Measurements from ENCODE around the gene FBXO8.

DNA sequence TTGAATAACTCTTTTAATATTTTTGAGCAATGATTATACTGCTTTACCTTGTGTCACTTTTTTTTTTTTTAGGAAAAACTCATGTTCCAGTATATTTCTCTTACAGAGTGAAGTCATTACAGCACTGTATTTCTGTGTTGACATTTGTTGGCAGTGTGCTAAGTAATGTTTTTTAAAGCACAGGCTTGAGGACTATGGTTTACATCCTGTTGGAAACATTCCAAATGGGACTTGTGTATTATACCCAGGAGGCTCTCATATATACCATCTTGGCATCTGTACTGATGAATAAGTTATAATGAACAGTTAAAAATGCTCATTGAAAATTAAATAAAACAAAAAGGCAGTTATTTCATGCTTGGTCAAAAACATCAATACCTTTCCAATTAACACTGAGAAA is 34.1 kb upstream of the FBXO8 start:
- TF ChIP-seq EZH2phosphoT487 (IDR thresholded peaks at IDR 0.05; ENCODE audit: borderline replicate concordance, low read depth): no peak
- TF ChIP-seq TCF12 (IDR thresholded peaks at IDR 0.05): no peak
- no peak for TF ChIP-seq GABPA (IDR thresholded peaks at IDR 0.05; ENCODE audit: low read depth)
- TF ChIP-seq POLR2AphosphoS5 (IDR thresholded peaks at IDR 0.05; ENCODE audit: low read depth, low read length): no peak
- TF ChIP-seq MEF2A (IDR thresholded peaks at IDR 0.05; ENCODE audit: borderline replicate concordance, low read depth): no peak
- TF ChIP-seq, protein P1, sequence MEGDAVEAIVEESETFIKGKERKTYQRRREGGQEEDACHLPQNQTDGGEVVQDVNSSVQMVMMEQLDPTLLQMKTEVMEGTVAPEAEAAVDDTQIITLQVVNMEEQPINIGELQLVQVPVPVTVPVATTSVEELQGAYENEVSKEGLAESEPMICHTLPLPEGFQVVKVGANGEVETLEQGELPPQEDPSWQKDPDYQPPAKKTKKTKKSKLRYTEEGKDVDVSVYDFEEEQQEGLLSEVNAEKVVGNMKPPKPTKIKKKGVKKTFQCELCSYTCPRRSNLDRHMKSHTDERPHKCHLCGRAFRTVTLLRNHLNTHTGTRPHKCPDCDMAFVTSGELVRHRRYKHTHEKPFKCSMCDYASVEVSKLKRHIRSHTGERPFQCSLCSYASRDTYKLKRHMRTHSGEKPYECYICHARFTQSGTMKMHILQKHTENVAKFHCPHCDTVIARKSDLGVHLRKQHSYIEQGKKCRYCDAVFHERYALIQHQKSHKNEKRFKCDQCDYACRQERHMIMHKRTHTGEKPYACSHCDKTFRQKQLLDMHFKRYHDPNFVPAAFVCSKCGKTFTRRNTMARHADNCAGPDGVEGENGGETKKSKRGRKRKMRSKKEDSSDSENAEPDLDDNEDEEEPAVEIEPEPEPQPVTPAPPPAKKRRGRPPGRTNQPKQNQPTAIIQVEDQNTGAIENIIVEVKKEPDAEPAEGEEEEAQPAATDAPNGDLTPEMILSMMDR (IDR thresholded peaks at IDR 0.05): no peak
- TF ChIP-seq, protein P2, sequence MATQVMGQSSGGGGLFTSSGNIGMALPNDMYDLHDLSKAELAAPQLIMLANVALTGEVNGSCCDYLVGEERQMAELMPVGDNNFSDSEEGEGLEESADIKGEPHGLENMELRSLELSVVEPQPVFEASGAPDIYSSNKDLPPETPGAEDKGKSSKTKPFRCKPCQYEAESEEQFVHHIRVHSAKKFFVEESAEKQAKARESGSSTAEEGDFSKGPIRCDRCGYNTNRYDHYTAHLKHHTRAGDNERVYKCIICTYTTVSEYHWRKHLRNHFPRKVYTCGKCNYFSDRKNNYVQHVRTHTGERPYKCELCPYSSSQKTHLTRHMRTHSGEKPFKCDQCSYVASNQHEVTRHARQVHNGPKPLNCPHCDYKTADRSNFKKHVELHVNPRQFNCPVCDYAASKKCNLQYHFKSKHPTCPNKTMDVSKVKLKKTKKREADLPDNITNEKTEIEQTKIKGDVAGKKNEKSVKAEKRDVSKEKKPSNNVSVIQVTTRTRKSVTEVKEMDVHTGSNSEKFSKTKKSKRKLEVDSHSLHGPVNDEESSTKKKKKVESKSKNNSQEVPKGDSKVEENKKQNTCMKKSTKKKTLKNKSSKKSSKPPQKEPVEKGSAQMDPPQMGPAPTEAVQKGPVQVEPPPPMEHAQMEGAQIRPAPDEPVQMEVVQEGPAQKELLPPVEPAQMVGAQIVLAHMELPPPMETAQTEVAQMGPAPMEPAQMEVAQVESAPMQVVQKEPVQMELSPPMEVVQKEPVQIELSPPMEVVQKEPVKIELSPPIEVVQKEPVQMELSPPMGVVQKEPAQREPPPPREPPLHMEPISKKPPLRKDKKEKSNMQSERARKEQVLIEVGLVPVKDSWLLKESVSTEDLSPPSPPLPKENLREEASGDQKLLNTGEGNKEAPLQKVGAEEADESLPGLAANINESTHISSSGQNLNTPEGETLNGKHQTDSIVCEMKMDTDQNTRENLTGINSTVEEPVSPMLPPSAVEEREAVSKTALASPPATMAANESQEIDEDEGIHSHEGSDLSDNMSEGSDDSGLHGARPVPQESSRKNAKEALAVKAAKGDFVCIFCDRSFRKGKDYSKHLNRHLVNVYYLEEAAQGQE (IDR thresholded peaks at IDR 0.05; ENCODE audit: low read depth, low read length): no peak
- TF ChIP-seq SIN3A (IDR thresholded peaks at IDR 0.05; ENCODE audit: borderline replicate concordance, low read depth, low read length): no peak
- no peak for TF ChIP-seq ZBTB33 (IDR thresholded peaks at IDR 0.05; ENCODE audit: borderline replicate concordance, low read depth)
- TF ChIP-seq EP300 (IDR thresholded peaks at IDR 0.05; ENCODE audit: borderline replicate concordance in 1 of 2, low read depth in 1 of 2, low read length in 1 of 2): no peak
- TF ChIP-seq MXI1 (IDR thresholded peaks at IDR 0.05; ENCODE audit: low read depth, low read length): no peak
- TF ChIP-seq TAF1 (IDR thresholded peaks at IDR 0.05; ENCODE audit: borderline replicate concordance, low read depth, low read length): no peak
